ENCODE measurements around the gene C1orf146. TPM values are rescaled to one million over a fixed set of nuclear protein-coding genes. Genes with fewer than 3 reads are reported as not detected.
"Not testable (repeated sequence)": the region's sequence is repeated elsewhere in the genome, so short reads cannot be mapped to it uniquely, and the experiment has no call there.

The C1orf146 gene, protein sequence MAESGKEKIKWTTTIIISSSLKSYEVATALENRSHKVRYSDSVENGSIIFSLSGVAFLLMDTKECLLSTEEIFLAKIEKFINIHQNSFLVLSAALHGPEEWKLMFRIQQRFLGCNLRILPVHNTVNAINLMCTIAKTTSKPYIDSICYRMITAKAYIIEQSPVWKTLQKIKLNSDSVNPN
- total RNA-seq, result not detected

GRCh38 chr1:92217721-92218120, at the start of gene C1orf146:
Gene C1orf146, plus strand, starts transcription at chr1:92217915. Its CDS starts 13,506 bp downstream, at chr1:92231421.
- no peak for DNase-seq (ENCODE audit: low spot score)

- DNase-seq (ENCODE audit: low spot score), result no peak
Observed at GRCh38 chr1:92168657-92169056, 49.1 kb upstream of the C1orf146 start.

DNA sequence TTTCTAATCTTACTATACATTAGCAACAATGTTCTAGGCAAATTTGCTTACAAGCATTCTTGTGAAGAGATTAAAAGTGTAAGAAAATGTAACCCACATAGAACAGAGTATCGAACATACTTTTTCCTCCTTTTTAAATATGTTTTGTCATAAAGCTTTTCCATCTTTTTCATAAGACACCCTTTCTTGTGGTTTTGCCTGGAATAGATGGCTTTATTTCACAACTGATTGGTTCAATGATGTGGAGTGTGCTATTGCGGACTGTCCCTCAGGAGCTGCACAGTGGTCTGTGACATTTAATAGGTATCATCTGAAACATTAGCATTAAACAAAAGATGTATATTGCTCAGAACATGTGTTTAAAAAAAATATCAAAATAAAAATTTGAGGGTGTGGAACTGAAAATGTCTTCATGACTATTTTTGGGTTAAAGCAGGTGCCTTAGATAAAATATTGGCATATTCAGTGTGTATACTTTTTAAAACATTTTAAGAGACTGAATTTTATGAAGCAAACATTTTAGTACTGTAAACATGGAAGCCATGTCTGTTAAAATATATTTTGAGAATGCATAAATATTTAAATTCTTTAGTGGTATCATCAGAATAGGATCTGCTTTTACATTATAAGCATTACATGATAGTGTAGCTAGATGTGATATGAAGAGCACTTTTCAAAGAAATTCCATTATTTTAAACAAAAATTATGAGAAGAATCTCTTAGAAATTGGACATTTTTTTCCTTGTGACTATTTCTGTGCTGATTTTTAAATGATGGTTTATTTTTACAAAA, 48.3 kb upstream of the C1orf146 start:
- no peak for DNase-seq (ENCODE audit: low spot score)

DNA sequence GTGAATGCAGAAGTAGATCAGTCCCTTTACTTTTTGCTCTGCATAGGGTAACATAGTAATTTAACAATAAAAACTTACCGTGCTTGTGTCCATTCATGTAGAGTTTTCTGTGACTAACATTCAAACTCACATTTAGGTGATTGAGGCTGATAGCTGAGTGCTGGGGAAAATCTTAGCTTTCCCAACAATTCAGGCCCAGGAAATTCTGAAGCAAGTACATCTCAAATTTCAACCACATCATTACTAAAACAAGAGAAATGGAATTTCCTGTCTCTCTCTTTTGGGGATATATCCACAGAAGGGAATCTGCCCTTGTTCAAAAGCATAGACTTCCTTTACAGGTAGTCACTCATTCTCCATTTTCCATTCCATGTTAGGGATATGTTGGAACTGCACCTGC, 33.1 kb upstream of the C1orf146 start:
- DNase-seq (ENCODE audit: low spot score), result no peak

DNA sequence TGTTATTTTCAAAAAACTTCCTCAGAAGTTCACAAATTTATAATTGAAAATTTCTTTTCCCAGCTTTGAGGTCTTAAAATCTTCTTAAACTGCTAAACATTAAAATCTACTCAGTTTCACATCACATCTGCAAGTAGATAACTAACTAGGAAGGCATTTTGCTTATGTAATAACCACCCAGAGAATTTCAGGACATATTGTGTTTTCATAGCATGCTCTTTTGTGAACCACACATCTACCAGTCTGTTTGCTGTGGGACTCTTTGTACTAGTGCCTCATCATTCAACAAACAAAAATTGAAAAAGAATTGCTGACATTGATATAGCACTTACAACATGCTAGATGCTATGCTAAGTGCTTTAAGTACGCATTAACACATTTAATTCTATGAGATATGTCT, 31.6 kb upstream of the C1orf146 start:
- DNase-seq (ENCODE audit: low spot score), result no peak

GRCh38 chr1:92188436-92189255, 29.1 kb upstream of the C1orf146 start:
- DNase-seq (ENCODE audit: low spot score), result no peak

DNA sequence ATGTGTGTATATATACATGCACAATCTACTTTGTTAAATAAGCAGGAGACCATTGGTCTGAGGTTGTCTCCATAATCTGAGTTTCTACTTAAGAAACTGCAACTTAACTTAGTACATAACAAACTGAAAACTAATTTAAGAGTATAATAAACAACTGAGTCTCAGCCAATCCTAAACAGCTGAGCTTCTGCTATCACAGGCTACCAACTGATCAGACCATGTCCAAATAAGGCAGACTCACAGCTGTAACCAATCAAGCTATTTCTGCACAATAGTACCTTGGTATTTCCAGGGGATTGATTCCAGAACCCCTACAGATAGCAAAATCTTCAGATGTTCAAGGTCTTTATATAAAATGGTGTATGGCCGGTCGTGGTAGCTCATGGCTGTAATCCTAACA, 26.0 kb upstream of the C1orf146 start:
- no peak for DNase-seq (ENCODE audit: low spot score)

DNA sequence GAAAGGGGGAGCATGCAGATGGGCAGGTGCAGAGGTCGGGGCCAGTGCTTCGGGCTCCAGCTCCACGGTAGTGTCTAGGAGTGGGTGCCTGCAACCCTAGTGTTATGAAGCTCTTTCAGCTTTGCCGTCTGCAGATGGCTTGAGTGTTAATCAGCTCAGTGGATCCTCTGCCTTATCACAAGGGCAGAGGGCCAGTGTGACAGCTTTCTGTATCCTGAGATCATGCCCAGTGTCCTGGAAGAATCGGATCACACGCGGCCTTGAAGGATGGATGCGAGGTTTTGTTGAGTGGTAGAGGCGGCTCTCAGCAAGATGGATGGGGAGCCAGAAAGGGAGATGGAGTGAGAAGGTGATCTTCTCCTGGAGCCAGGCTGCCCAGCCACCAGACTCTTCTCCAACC, 25.5 kb upstream of the C1orf146 start:
- DNase-seq (ENCODE audit: low spot score), result no peak

DNA sequence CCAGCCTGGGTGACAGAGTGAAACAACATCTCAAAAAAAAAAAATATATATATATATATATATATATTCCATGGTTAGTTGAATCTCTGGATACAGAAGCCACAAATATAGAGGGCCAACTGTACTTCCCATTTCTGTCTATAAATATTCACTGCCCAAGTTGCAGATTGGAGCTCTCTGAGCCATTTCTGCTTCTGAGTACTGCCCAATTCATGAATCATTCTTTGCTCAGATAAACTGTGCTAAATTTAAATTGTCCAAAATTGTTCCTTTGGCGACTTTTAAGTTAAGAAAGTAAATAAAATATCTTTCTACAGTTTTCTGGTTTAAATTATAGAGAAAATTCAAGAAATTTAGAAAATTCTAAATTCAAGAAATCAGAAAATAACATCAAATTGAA, 23.2 kb upstream of the C1orf146 start:
- DNase-seq (ENCODE audit: low spot score), result no peak

- no peak for DNase-seq (ENCODE audit: low spot score)
Observed at GRCh38 chr1:92201973-92202372, 15.7 kb upstream of the C1orf146 start.

DNA sequence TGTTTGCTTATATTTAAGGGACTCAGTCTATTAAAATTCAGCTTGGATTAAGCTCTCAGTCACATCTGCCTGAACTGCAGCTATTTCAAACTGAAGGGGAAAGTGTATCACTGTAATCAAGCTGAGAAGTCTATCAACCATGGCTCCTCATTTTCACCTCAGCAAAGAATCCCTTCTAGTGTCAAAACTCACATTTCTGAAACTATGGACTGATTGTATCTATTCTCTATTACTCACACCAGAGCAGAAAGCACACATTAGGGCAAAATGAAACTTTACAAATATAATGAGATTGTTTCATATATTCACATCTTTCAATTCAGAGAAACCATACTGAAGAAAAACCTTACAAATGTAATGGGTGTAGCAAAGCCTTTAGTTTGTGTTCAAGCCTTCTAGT, 14.6 kb upstream of the C1orf146 start:
- DNase-seq (ENCODE audit: low spot score), result no peak

DNA sequence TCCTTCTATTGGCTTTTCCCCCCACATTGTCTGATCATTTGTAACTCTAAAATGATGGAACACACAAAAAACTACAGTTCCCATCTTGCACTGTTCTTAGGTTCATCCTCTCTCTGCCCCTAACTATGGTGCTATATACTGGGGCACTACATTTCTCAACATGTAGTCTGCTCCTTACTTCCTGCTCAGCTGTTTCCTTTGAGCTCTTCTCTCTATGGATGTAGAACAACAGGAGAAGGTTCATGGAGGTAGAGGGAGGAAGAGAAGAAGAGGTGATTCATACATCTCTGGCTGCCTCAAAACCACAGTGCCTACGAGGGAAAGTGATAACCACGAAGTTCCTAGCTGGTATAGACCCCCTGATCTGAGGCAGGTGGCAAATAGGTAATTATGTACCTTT, 7.0 kb upstream of the C1orf146 start:
- no peak for DNase-seq (ENCODE audit: low spot score)

GRCh38 chr1:92211166-92211565, 6.5 kb upstream of the C1orf146 start:
- no peak for DNase-seq (ENCODE audit: low spot score)

DNA sequence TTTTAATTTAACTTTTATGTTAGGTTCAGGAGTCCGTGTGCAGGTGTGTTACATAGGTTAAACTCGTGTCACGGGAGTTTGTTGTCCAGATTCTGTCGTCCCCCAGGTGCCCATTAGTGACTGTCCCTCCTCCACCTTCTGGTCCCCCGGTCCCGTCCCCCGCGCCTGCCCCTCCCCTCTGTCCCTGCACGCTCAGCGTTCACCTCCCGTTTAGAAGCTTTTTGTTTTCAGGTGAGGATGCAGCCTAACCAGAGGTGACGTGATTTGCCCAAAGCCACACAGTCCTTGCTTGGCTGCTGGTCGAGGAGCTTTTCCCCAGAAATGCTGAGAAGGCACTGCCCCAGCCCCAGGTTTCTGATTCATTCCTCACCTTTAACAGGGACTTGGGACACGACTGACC, 844 bp downstream of the C1orf146 start:
- DNase-seq (ENCODE audit: low spot score), result no peak

GRCh38 chr1:92219028-92219427, 1.3 kb downstream of the C1orf146 start:
- DNase-seq (ENCODE audit: low spot score), result no peak

- no peak for DNase-seq (ENCODE audit: low spot score)
Observed at GRCh38 chr1:92228401-92228800, 10.7 kb downstream of the C1orf146 start.

DNA sequence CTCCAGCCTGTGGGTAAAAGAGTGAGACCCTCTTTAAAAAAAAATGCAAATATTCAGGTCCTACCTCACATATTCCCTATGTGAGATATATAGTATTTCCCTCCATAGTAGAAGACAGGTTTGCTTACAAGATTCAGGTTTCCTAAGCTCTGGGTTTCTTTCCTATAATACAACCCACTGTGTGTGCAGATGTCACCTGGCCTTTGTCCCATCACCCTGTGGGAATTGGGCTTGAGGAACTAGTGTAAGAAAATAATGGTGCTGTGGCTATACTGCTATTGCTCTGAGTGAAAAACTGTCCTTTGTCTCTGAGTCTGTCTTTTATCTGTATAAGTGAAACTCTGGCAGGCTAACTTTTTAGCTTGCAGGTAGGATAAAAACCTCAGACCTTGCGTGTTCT, 13.0 kb downstream of the C1orf146 start:
- no peak for DNase-seq (ENCODE audit: low spot score)

DNA sequence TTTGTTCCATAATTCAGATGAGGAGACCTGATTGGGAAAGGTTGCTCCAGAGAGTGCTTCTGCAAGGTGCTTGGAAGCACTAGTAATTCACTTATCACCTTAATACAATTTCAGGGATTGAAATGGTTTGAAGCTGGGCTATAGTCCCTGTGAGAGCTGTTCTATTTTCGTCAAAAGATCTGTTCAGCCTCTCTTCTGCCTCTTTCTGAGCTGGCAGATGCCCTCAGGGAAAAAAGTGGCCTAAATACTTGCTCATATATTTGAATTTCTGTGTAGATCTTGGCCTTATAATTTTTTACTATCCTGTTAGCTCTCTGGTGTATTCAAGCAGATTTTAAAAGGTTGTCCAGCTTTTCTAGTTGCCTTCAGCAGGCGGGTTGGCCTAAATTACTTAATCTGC, 22.3 kb downstream of the C1orf146 start:
- no peak for DNase-seq (ENCODE audit: low spot score)

DNA sequence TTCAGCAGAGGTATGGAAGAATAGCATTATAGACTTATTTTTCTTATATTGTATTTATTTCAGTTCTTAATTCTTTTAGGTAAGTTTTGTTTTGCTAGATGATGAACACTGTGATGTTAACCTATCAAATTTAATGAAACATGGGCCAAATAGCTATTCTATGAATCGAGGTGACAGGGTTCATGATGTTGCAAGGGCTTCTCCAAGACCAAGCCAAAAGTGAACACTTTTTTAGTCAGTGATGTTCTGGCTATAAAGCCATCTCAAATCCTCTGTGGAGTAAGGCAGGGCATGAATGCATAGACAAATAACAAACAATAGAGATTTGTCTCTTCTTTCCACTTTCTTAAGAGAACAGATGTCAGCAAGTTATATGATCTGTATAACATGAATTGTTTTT, 26.7 kb downstream of the C1orf146 start:
- no peak for DNase-seq (ENCODE audit: low spot score)

GRCh38 chr1:92254714-92255113, 37.0 kb downstream of the C1orf146 start:
- DNase-seq (ENCODE audit: low spot score), result not testable (repeated sequence)

GRCh38 chr1:92259350-92259749, 41.6 kb downstream of the C1orf146 start:
- DNase-seq (ENCODE audit: low spot score), result no peak

DNA sequence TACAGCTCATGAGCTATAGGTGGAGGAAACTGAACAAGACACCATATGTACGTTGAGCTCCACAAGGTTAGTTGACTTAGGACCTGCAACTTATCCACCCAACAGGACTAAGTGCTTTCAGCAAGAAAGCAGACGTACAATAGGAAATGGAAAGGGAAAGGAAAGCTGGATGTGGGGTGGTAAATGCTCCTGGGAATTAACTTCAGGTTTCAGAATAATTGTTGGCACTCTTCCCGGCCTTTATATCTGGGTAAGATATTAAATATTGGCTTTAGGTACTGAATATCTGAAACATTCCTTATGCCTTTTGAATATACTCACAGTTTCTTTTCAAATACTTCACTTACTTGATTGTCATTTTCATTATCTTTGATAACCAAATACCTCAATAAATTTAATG, 44.8 kb downstream of the C1orf146 start:
- DNase-seq (ENCODE audit: low spot score), result no peak

DNA sequence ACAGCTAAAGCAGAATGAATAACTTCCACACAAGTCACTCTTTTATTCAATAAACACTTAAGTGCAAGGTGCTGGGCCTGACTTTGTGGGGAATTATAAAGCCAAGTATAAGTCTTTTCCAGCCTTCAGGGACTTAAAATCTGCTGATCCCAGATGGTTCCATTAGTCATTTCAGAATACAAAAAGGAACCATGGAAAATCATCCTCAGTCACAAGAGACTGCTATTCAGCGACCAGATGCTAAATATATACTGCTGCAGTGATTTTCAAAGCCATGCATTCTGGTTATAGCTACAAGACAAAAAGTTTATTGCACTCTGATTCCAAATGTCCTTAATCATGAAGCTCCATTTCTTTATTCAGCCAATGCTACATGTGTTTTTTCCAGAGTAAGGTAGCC, 55.3 kb downstream of the C1orf146 start:
- DNase-seq (ENCODE audit: low spot score), result no peak

Measured in mucosa of gallbladder (tissue), 1 donor.